ENCODE data around the gene BRD4. TPM values are rescaled to one million over a fixed set of nuclear protein-coding genes. Genes with fewer than 3 reads are reported as not detected.

BRD4 gene
- total RNA-seq, 1 donor from 2014 or later = 9.5 TPM

- no peak for DNase-seq
Measured at GRCh38 chr19:15265214-15265849, 67.0 kb downstream of the BRD4 start.

DNA sequence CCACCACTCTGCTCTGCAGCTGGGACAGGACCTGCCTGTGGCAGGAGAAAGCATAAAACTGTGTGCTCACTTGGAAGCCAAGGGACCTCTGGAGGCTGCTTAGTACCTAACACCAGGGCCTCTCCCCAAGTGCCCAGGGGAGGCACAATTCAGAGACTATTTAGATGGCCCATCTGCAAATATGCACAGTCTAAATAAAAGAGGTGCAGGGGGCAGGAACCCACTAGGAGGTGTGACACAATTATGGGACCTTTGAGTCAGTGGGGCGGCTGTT is 67.5 kb downstream of the BRD4 start:
- no peak for DNase-seq

DNA sequence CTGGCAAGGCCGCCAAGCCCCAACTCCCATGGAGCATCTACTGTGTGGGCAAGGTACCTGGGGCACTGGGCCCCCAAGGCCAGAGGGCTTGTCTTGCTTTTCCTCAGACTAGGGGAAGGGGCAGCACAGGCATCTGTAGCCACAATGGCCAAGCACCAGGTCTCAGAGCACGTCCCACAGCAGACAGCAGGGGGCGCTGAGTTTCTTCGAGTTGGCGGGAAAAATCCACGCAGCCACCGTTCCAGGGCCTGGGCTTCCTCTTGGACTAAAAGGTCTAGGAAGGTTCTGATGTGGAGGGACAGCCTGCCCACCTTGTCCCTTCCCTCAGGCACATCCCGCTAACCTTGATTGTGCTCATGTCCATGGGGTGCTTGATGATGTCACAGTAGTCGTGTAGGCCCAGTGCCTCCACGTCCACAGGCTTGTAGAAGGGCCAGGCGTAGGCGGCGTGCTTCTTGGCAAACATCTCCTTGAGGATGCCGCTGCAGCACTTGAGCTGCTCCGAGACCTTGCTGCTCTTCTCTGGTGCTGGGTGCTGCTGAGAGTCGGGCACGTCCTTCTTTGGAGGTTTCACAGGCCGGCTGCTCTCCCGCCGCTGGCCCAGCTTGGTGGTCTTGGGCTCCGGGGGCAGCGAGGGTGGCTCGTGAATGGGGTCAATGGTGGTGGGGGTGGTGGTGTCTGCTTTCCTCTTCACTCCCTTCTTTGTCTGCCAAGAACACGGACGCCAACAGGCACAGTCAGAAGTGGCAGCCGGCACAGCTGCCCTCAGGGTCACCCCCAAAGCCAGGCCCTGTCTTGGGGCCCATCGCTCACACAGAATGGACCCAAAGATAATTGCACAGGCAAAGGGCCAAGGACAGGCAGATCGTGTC is 68.0 kb downstream of the BRD4 start:
- peak; percentile 63 for DNase-seq

GRCh38 chr19:15263361-15263985 is 68.9 kb downstream of the BRD4 start:
- DNase-seq = no peak

GRCh38 chr19:15262011-15262410 is 70.3 kb downstream of the BRD4 start:
- no peak for DNase-seq

- no peak for DNase-seq
Measured at GRCh38 chr19:15260939-15261338, 71.4 kb downstream of the BRD4 start.

DNA sequence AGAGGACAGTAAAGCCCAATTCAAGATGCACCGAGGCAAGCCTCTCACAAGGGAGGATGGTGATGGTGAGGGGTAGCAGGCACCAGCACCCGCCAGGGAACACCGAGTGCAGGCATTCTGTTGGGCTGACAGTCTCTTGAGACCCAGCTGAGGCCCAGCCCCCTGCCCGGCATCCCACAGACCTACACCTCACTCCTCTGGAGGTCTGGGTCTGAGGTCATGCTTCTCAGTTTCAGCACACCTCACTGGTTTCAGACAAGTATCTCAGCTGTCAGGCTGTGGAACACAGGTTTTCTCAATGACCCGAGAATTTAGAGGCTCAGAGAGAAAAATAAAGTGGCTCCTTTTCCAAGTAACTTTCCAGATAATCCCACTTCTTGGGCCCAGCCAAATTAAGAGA is 72.4 kb downstream of the BRD4 start:
- no peak for DNase-seq

DNA sequence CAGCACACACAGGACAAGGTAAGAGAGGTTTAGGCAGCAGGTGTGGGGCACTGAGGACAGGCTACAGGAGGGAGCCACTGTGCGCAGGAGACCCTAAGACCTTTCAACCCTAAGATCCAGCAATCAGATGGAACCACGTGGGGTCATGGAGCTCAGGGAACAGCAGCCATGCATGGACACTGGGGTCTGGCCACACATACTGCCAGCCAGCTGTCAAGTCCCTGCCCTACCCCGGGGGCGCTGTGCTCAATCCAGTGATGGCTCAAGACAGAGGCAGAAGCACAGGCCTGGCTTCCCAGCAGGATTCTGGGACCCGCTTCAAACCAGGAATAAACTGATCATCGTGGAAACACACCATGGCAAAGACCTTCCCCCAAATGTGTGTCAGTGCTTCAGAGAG is 74.6 kb downstream of the BRD4 start:
- no peak for DNase-seq

- no peak for DNase-seq
Measured at GRCh38 chr19:15256708-15257331, 75.5 kb downstream of the BRD4 start.

DNA sequence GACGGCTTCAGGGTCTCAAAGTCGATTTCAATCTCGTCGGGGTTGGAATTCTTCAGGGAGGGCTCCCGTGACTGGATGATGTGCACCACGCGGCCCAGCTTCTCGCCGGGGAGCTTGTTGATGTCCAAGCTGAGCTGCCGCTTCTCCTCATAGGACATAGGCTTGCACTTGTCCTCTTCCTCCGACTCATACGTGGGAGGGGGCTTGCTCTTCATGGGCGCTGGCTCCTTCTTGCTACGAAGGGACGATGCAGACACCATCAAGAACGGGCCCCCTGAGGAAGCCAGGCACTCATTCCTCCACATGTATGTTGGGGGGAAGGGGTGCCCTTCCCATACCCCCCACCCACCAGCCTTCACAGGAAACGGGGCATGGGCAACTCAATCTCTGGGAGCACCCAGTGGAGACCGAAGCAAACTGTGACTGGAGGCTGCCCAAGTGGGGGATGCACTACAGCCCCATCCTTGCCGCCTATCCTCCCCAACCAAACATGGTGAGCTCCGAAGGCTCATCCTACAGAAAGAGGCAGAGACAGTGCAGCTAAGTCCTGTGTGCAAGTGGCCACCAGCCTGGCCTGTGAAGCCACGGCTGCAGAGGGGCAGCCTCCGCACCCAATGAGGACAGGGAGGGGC is 76.9 kb downstream of the BRD4 start:
- no peak for DNase-seq

- DNase-seq = no peak
Measured at GRCh38 chr19:15254547-15254946, 77.8 kb downstream of the BRD4 start.

DNA sequence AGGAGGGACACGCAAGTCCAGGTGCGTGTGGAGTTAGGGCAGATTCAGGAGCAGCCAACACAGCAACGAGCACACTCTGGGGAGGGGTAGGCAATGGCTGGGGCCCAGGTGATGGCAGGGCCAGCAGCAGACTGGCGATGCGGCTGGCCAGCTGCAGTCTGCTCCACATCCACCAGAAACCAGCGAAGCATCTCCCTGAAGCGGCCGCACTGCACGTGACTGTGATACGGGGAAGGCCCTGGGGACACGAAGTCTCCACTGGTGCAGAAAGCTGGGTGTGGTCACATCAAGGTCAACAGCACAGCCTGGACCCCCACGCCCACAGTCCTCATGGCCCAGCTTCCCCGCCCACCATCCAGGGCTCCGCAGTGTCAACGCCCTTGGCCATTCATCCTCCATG is 78.8 kb downstream of the BRD4 start:
- DNase-seq = no peak

- DNase-seq = no peak
Measured at GRCh38 chr19:15253061-15253460, 79.3 kb downstream of the BRD4 start.

DNA sequence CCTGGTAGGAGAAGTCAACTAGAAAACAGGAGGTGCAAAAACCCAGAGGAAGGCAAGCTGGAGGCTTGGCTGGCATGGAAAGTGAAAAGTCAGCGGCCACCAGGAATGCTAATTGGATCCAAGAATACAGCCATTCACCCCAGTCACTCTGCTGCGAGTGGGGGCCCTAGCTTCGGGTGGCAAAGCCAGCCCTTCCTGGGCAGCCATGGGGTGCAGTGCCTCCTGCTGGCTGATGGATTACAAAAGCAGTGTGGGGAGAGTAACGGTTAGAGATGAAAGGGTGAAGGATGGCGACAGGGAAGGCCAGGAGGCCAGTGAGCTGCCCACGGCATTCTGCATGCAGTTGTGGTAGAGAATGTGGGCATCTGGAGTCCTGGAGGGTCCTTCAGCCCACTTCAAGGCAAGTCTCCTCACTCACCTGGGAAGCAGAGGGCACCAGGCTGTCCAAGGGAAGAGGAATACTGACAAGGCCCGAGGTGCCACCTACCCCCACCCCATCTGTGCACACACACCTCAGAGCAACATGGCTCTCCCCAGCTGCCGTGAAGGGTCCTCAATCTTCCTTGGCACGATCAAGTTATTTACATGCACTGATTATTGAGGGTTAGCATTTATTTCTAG is 79.8 kb downstream of the BRD4 start:
- peak; percentile 31 for DNase-seq

DNA sequence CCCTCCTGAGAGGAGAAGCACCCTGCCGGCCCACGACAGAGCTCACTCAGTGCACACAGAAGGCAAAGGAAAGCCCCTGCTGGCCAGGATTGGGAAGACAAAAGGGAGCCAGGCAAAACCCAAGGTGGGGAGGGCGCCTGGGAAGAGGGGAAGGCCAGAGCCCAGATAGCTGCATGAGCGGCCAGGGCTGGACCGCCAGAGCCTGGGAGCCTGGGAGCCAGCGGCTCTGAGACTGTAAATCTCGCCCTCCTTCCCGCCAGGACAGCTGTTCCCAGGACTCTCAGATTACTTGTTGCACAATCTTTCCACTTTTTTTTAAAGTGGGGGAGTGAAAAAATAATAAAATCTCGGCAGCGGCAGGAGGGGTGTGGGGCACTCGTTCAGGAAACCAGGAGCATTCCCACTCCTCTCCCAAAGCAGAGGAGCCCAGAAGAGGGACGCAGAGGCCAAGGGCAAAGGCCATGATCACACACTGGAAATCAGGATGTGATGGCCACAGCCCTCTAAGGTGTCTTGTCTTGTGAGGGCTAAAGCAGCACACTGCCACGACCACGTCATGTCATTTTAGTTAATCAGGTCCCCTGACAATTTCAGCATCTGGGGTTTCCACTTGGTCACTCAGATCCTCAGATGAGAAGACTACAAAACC is 80.5 kb downstream of the BRD4 start:
- no peak for DNase-seq

GRCh38 chr19:15251010-15251748 is 81.2 kb downstream of the BRD4 start:
- no peak for DNase-seq

- no peak for DNase-seq
Measured at GRCh38 chr19:15250640-15250993, 81.7 kb downstream of the BRD4 start.

DNA sequence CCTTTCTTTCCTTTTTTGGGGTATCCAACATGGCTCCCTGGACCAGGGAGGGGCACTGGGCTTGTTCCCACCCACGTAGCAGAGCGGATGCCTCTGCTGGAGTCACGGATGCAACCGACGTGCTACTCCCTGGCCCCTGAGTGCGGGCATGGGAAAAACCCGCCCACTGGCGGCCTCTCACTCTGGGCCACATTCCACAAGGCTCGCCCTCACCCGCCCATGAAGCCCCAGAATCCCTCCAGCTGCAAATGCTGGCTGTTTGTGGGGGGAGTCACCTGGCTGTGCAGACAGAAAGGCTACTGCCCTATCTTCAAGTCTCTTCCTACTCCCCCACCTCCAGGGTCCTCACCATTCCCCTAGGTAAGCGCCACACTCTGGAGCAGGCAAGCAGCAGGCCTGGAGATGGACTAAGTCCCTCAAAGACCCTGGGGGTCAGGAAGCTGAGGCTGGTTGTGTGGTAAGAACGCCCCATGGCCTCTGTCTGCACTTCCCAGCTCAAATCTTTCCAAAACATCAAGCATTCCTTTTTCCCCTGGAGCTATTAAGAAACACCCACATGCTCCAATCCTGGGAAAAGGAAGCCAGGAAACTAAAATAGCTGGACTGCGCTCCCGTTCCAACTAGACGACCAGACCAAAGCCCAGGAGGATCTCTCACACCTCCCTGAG is 82.2 kb downstream of the BRD4 start:
- DNase-seq = no peak

DNA sequence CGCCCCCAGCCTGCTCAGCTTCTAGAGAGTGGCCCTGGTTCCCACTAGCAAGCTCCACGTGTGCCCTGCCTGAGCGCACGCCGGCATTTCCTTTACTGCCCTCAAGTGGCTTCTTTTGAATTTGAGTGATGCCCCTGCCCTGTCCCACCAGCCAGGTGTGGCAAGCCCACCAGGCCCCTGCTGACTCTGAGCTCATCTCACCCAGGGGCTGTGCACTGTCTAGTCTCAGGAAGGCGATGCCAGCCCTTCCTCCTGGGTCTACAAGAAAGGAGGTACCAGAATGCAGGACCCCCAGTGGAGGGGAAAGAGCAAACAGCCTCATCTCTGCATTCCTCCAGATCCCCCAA is 82.8 kb downstream of the BRD4 start:
- DNase-seq = no peak

GRCh38 chr19:15248648-15249527 is 83.5 kb downstream of the BRD4 start:
- peak; percentile 27 for DNase-seq

Measured in occipital lobe (tissue), 2 donors.